Stomach smooth muscle (tissue), 2 donors: ENCODE data around the gene SPDYE4.

Experiments used
- H3K27ac ChIP-seq: one replicate; pipeline ENCODE4 v1.7.0; 2013; ENCODE audit warnings: mild to moderate bottlenecking, low read length, inconsistent platforms
- H3K27me3 ChIP-seq, 2 donors: one replicate each; pipeline ENCODE4 v1.7.0; 2013; ENCODE audit warnings: low read length in 2 of 2; ENCODE audit not compliant: insufficient read depth in 2 of 2, control insufficient read depth in 1 of 2
- H3K36me3 ChIP-seq, 2 donors: one replicate each; pipeline ENCODE4 v1.7.0; 2013; ENCODE audit warnings: low read length in 2 of 2; ENCODE audit not compliant: control insufficient read depth in 2 of 2, insufficient read depth in 2 of 2
- H3K4me1 ChIP-seq: one replicate; pipeline ENCODE4 v1.7.0; 2013; ENCODE audit warnings: low read length; ENCODE audit not compliant: control insufficient read depth, insufficient read depth
- H3K4me3 ChIP-seq, 2 donors: one replicate each; pipeline ENCODE4 v1.7.0; 2013; ENCODE audit warnings: low read length in 2 of 2
- H3K9ac ChIP-seq, 2 donors: one replicate each; pipeline ENCODE4 v1.7.0; 2013; ENCODE audit warnings: low read length in 2 of 2, mild to moderate bottlenecking in 1 of 2
- H3K9me3 ChIP-seq, 2 donors: one replicate each; pipeline ENCODE4 v1.7.0; 2013; ENCODE audit warnings: low read length in 2 of 2; ENCODE audit not compliant: control insufficient read depth in 2 of 2
- donor health status: healthy.
- donor health status: Pancreatic carcinoma.

Gene SPDYE4

GRCh38 chr17:8749616-8750015 is 8.7 kb downstream of the SPDYE4 start:
- no peak overlapping the region for H3K27ac ChIP-seq
- H3K27me3 ChIP-seq, result peaks cover 0 to 3% of the 10 kb centered on the region in 2 donors
- no peak overlapping the region for H3K9ac ChIP-seq
- H3K4me3 ChIP-seq, result no peak overlapping the region
- no peaks in the 10 kb centered on the region for H3K36me3 ChIP-seq
- H3K9me3 ChIP-seq, result no peaks in the 10 kb centered on the region
- peaks cover 5% of the 10 kb centered on the region for H3K4me1 ChIP-seq

GRCh38 chr17:8747742-8748141 is 10.6 kb downstream of the SPDYE4 start:
- peaks cover 0 to 3% of the 10 kb centered on the region in 2 donors for H3K27me3 ChIP-seq
- H3K9me3 ChIP-seq, result no peaks in the 10 kb centered on the region
- no peak overlapping the region for H3K4me3 ChIP-seq
- no peaks in the 10 kb centered on the region for H3K36me3 ChIP-seq
- H3K9ac ChIP-seq, result no peak overlapping the region
- H3K4me1 ChIP-seq, result peaks cover 5% of the 10 kb centered on the region
- no peak overlapping the region for H3K27ac ChIP-seq

GRCh38 chr17:8746501-8747236 is 11.7 kb downstream of the SPDYE4 start:
- H3K9ac ChIP-seq, result peak overlapping the region in 1 of 2 donors; percentile 36

GRCh38 chr17:8745586-8746500 is 12.5 kb downstream of the SPDYE4 start:
- Histone ChIP-seq H3K4me1 (peaks cover 5% of the 10 kb centered on the region), H3K9me3 (no peaks in the 10 kb centered on the region), H3K27me3 (peaks cover 0 to 3% of the 10 kb centered on the region in 2 donors), H3K4me3 (peak overlapping the region; percentile 26 to 81), H3K9ac (peak overlapping the region; percentile 36 to 38), H3K27ac (no peak overlapping the region), H3K36me3 (no peaks in the 10 kb centered on the region)

More at GRCh38 chr17:8746501-8747236, 11.7 kb downstream of the SPDYE4 start:
- no peak overlapping the region for H3K27ac ChIP-seq
- H3K9me3 ChIP-seq, result no peaks in the 10 kb centered on the region
- peaks cover 0 to 3% of the 10 kb centered on the region in 2 donors for H3K27me3 ChIP-seq
- peak overlapping the region in 1 of 2 donors; percentile 81 for H3K4me3 ChIP-seq
- peaks cover 5% of the 10 kb centered on the region for H3K4me1 ChIP-seq
- H3K36me3 ChIP-seq, result no peaks in the 10 kb centered on the region

GRCh38 chr17:8744086-8744785 is 14.1 kb downstream of the SPDYE4 start:
- no peak overlapping the region for H3K9ac ChIP-seq
- H3K27ac ChIP-seq, result no peak overlapping the region

GRCh38 chr17:8742819-8743218 is 15.5 kb downstream of the SPDYE4 start:
- no peaks in the 10 kb centered on the region for H3K36me3 ChIP-seq
- no peaks in the 10 kb centered on the region for H3K9me3 ChIP-seq
- H3K27me3 ChIP-seq, result peaks cover 0 to 3% of the 10 kb centered on the region in 2 donors
- H3K4me3 ChIP-seq, result no peak overlapping the region
- no peak overlapping the region for H3K9ac ChIP-seq
- H3K27ac ChIP-seq, result no peak overlapping the region
- H3K4me1 ChIP-seq, result peaks cover 5% of the 10 kb centered on the region

More at GRCh38 chr17:8744086-8744785, 14.1 kb downstream of the SPDYE4 start:
- no peak overlapping the region for H3K4me3 ChIP-seq
- H3K36me3 ChIP-seq, result no peaks in the 10 kb centered on the region
- H3K27me3 ChIP-seq, result peaks cover 0 to 3% of the 10 kb centered on the region in 2 donors
- H3K4me1 ChIP-seq, result peaks cover 5% of the 10 kb centered on the region
- no peaks in the 10 kb centered on the region for H3K9me3 ChIP-seq

GRCh38 chr17:8742274-8742673 is 16.1 kb downstream of the SPDYE4 start:
- no peak overlapping the region for H3K27ac ChIP-seq
- H3K27me3 ChIP-seq, result peaks cover 0 to 3% of the 10 kb centered on the region in 2 donors
- peaks cover 5% of the 10 kb centered on the region for H3K4me1 ChIP-seq
- no peak overlapping the region for H3K4me3 ChIP-seq
- H3K9me3 ChIP-seq, result no peaks in the 10 kb centered on the region
- H3K36me3 ChIP-seq, result no peaks in the 10 kb centered on the region
- no peak overlapping the region for H3K9ac ChIP-seq

GRCh38 chr17:8741771-8742170 is 16.6 kb downstream of the SPDYE4 start:
- no peak overlapping the region for H3K9ac ChIP-seq
- no peaks in the 10 kb centered on the region for H3K36me3 ChIP-seq
- no peaks in the 10 kb centered on the region for H3K9me3 ChIP-seq
- H3K27ac ChIP-seq, result no peak overlapping the region
- H3K27me3 ChIP-seq, result peaks cover 0 to 3% of the 10 kb centered on the region in 2 donors
- H3K4me3 ChIP-seq, result no peak overlapping the region
- H3K4me1 ChIP-seq, result peaks cover 5% of the 10 kb centered on the region

GRCh38 chr17:8741366-8741765 is 17.0 kb downstream of the SPDYE4 start:
- Histone ChIP-seq H3K9ac (no peak overlapping the region), H3K9me3 (no peaks in the 10 kb centered on the region), H3K27ac (no peak overlapping the region), H3K27me3 (peaks cover 0 to 2% of the 10 kb centered on the region in 2 donors), H3K36me3 (no peaks in the 10 kb centered on the region), H3K4me1 (peaks cover 4% of the 10 kb centered on the region), H3K4me3 (no peak overlapping the region)

- Histone ChIP-seq H3K27me3 (no peaks in the 10 kb centered on the region), H3K36me3 (no peaks in the 10 kb centered on the region), H3K4me3 (peak overlapping the region in 1 of 2 donors; percentile 40), H3K4me1 (no peaks in the 10 kb centered on the region), H3K9me3 (no peaks in the 10 kb centered on the region), H3K9ac (no peak overlapping the region), H3K27ac (no peak overlapping the region)
Observed at GRCh38 chr17:8740486-8740885, 17.9 kb downstream of the SPDYE4 start.
